Daoy (cell line): ENCODE data around the gene TMEM229B. TPM values are rescaled to one million over a fixed set of nuclear protein-coding genes. Genes with fewer than 3 reads are reported as not detected.
A peak's percentile ranks its signal among the peaks of the same experiment; 100 is the strongest.

Source experiments
- DNase-seq: peaks from one replicate; pipeline ENCODE4 v3.0.0-alpha.2; 2015; ENCODE audit warnings: low read depth
- total RNA-seq: library from RNA; depleted of rRNA; stranded (reverse); fragments of >200 nt; shearing (Covaris generic); gene quantifications from 2 replicates; pipeline ENCODE4 v1.2.3, GENCODE V29; 2014; rRNA removed

The TMEM229B gene
- total RNA-seq: 2.9 and 8.5 TPM in 2 replicates

GRCh38 chr14:67487937-67488893 lies at the start of gene TMEM229B:
Gene TMEM229B, minus strand, starts transcription at chr14:67488721. Its CDS starts 14,798 bp downstream, at chr14:67473923.
- peak; percentile 78 for DNase-seq

- no peak for DNase-seq
These were observed 49.2 kb upstream of the TMEM229B start for GRCh38 chr14:67537736-67538135.

GRCh38 chr14:67536087-67536486 lies 47.6 kb upstream of the TMEM229B start:
- DNase-seq: no peak

- DNase-seq: no peak
These were observed 45.2 kb upstream of the TMEM229B start for GRCh38 chr14:67533754-67534085.

- DNase-seq: peak; percentile 91
These were observed 44.7 kb upstream of the TMEM229B start, which contains the start of gene PLEKHH1 for GRCh38 chr14:67532998-67533753. Gene PLEKHH1, plus strand, starts transcription at chr14:67533290. Its CDS starts 8,578 bp downstream, at chr14:67541868.

GRCh38 chr14:67532606-67532997 lies 44.1 kb upstream of the TMEM229B start:
- no peak for DNase-seq

GRCh38 chr14:67529947-67530935 lies 41.7 kb upstream of the TMEM229B start:
- DNase-seq: no peak

GRCh38 chr14:67528276-67528675 lies 39.8 kb upstream of the TMEM229B start:
- no peak for DNase-seq

- no peak for DNase-seq
These were observed 39.2 kb upstream of the TMEM229B start for GRCh38 chr14:67527756-67528155.

- peak; percentile 60 for DNase-seq
These were observed 38.3 kb upstream of the TMEM229B start for GRCh38 chr14:67526676-67527459.

GRCh38 chr14:67526181-67526580 lies 37.7 kb upstream of the TMEM229B start:
- DNase-seq: no peak

GRCh38 chr14:67525389-67525788 lies 36.9 kb upstream of the TMEM229B start:
- no peak for DNase-seq

GRCh38 chr14:67524634-67524963 lies 36.1 kb upstream of the TMEM229B start:
- peak; percentile 56 for DNase-seq

- no peak for DNase-seq
These were observed 35.5 kb upstream of the TMEM229B start for GRCh38 chr14:67523764-67524633.

- DNase-seq: no peak
These were observed 33.7 kb upstream of the TMEM229B start for GRCh38 chr14:67522270-67522669.

- DNase-seq: no peak
These were observed 32.0 kb upstream of the TMEM229B start for GRCh38 chr14:67520482-67520881.

GRCh38 chr14:67519406-67519805 lies 30.9 kb upstream of the TMEM229B start:
- DNase-seq: no peak

GRCh38 chr14:67517083-67517482 lies 28.6 kb upstream of the TMEM229B start:
- DNase-seq: peak; percentile 33

- DNase-seq: no peak
These were observed 28.2 kb upstream of the TMEM229B start for GRCh38 chr14:67516676-67517075.
